Kidney (tissue), 14 donors: ENCODE results near the gene PRXL2B. TPM values are rescaled to one million over a fixed set of nuclear protein-coding genes. Genes with fewer than 3 reads are reported as not detected.

Experiments
- DNase-seq, 5 donors: peaks; one replicate each; pipeline ENCODE4 v3.0.0-alpha.2; 2013 to 2020
- FAIRE-seq: peaks from 2 replicates; lab custom pipeline; 2012; peaks lifted over from hg19 to GRCh38; lab: Jason Lieb, UNC
- H3K27ac ChIP-seq, 2 donors: one replicate each; pipeline ENCODE4 v1.7.0; 2013; ENCODE audit warnings: low read depth in 2 of 2, low read length in 2 of 2, inconsistent platforms in 1 of 2
- H3K27me3 ChIP-seq: one replicate; pipeline ENCODE4 v1.7.1; 2013; ENCODE audit warnings: low read length, inconsistent platforms; ENCODE audit not compliant: control insufficient read depth, insufficient read depth
- H3K36me3 ChIP-seq, 3 donors: one replicate each; pipeline versions ENCODE4 v1.7.0 to v1.7.1; 2013; ENCODE audit warnings: low read length in 3 of 3, control low read depth in 1 of 3, inconsistent platforms in 1 of 3; ENCODE audit not compliant: insufficient read depth in 3 of 3, control insufficient read depth in 2 of 3
- H3K4me1 ChIP-seq, 3 donors: one replicate each; pipeline versions ENCODE4 v1.7.0 to v1.7.1; 2013; ENCODE audit warnings: low read length in 3 of 3, inconsistent platforms in 1 of 3, low read depth in 1 of 3; ENCODE audit not compliant: control insufficient read depth in 2 of 3, insufficient read depth in 2 of 3
- H3K4me3 ChIP-seq, 3 donors: one replicate each; pipeline versions ENCODE4 v1.7.0 to v1.8.1; 2013; ENCODE audit warnings: low read length in 3 of 3, control low read depth in 1 of 3, inconsistent platforms in 1 of 3
- H3K9ac ChIP-seq, 3 donors: one replicate each; pipeline versions ENCODE4 v1.7.0 to v1.7.1; 2013; ENCODE audit warnings: low read length in 3 of 3, control low read depth in 1 of 3, inconsistent platforms in 1 of 3
- H3K9me3 ChIP-seq, 3 donors: one replicate each; pipeline versions ENCODE4 v1.7.0 to v1.7.1; 2013; ENCODE audit warnings: low read length in 3 of 3, control low read depth in 1 of 3, inconsistent platforms in 1 of 3; ENCODE audit not compliant: control insufficient read depth in 2 of 3, insufficient read depth in 1 of 3
- CTCF ChIP-seq: IDR thresholded peaks from 3 replicates; pipeline ENCODE4 v1.5.1; 2012; ENCODE audit warnings: mild to moderate bottlenecking, moderate library complexity, borderline replicate concordance; ENCODE audit not compliant: insufficient read depth; ENCODE audit errors: extremely low read depth
- intact Hi-C: fragments of 100-400 bp; cut with DNase I; formaldehyde crosslinking; loops from one replicate; pipeline ENCODE4 v1.11.1; 2022
- polyA plus RNA-seq: library from polyadenylated mRNA; stranded (reverse); fragments of 350-450 nt; fragmentation: Illumina TruSeq; extraction: RNeasy Lipid Tissue Mini Kit (QIAGEN cat#74804); gene quantifications from one replicate; pipeline ENCODE4 v1.2.3, GENCODE V29; 2014; ENCODE audit warnings: low read depth, low replicate concordance; ENCODE audit not compliant: insufficient read depth
- total RNA-seq: library from RNA; stranded (reverse); fragmentation: NEBNext Ultra II Directional; extraction: Animal tissue kit (Norgen Biotek cat#: 25700); gene quantifications from one replicate; pipeline ENCODE4 v1.2.1, GENCODE V29; 2021
- donor health status: control.
- donor health status: control.
- donor health status: control.
- donor health status: control.
- donor health status: control.
- donor health status: DM: yes; HTN: yes; CAD: no.
- donor health status: Normal renal cell carcinoma (clear cell type).

PRXL2B gene
- total and polyA plus RNA-seq, 2 donors from 2014 or later: 25.6 to 39.5 TPM

DNA sequence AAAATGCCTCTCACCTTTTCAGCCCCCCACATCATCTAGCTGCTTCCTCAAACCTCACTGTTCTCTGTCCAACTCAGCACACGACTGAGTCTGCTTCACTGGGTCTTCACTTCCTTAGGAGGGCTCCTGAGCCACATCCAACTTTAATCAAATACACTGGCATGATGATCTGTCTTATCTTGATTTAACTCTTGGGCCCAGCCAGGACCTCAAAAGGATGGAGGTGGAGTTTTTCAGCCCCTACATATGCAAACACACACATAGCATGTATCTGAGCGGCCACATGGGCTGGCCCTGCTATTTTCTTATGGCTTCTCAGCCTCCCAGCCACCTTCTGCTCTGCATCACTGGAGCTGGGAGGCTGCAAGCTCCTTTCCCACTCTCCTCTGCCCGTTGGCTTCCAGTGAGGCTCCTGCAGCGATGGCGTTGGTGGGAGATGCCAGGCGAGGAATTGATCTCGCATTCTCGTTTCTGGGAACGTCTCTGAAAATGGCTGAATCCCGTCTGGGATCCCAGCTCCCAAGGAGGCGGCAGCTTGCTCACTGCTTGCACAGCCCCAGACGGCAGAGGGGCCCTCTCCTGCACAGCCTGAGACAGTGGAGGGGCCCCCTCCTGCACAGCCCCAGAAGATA, 1.8 kb upstream of the PRXL2B start:
- Histone ChIP-seq H3K9me3 (no peaks in the 10 kb centered on the region), H3K36me3 (no peaks in the 10 kb centered on the region), H3K9ac (peak overlapping the region in 1 of 3 donors; percentile 91), H3K4me1 (peaks cover 3 to 18% (median 12%) of the 10 kb centered on the region in 3 donors), H3K27me3 (no peaks in the 10 kb centered on the region), H3K4me3 (peak overlapping the region in 1 of 3 donors; percentile 98), H3K27ac (peak overlapping the region; percentile 95 to 97)
- TF ChIP-seq CTCF: no peak
- FAIRE-seq: no peak
- intact Hi-C loops: no loop called here
- DNase-seq: peak in 1 of 5 donors; percentile 37

GRCh38 chr1:2585318-2586092, 1.1 kb upstream of the PRXL2B start:
- FAIRE-seq (no peak), DNase-seq (peak; percentile 54 to 93 (median 80))
- intact Hi-C loops: no loop called here
- Histone ChIP-seq H3K4me3 (peak overlapping the region; percentile 74 to 98 (median 86)), H3K27me3 (no peaks in the 10 kb centered on the region), H3K36me3 (no peaks in the 10 kb centered on the region), H3K4me1 (peaks cover 3 to 18% (median 12%) of the 10 kb centered on the region in 3 donors), H3K9ac (peak overlapping the region; percentile 56 to 93 (median 91)), H3K27ac (peak overlapping the region; percentile 95 to 97), H3K9me3 (no peaks in the 10 kb centered on the region)
- no peak for TF ChIP-seq CTCF

- FAIRE-seq (no peak), DNase-seq (peak in 2 of 5 donors; percentile 57 to 78)
- Histone ChIP-seq H3K4me3 (peak overlapping the region; percentile 51 to 67 (median 62)), H3K36me3 (no peaks in the 10 kb centered on the region), H3K9me3 (no peaks in the 10 kb centered on the region), H3K27ac (no peak overlapping the region), H3K4me1 (peaks cover 3 to 18% (median 12%) of the 10 kb centered on the region in 3 donors), H3K27me3 (no peaks in the 10 kb centered on the region), H3K9ac (peak overlapping the region in 2 of 3 donors; percentile 14 to 67)
- intact Hi-C loops: no loop called here
- no peak for TF ChIP-seq CTCF
These were observed 688 bp downstream of the PRXL2B start for GRCh38 chr1:2587071-2587859.
